ENCODE data around the gene VPS13D.

VPS13D gene

DNA sequence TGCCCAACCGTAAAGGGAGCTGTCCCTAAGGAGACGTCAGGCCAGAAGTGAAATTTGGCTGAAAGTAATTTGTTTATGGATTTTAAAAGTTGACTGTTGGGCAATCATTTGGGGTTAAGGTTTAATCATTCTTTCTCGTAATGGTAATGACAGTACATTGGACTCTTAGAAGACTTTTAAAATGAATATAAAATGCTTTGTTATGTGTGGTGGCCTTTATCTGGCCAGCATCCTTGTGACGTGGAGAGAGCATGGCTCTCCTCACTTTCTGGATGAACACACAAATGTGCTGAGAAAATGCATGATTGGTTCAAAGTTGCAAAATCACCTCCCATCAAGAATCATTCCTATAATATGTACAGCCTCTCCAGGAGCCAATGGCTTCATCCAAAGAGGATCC lies 227.9 kb downstream of the VPS13D start:
- Mint-ChIP-seq H3K27ac (no peak overlapping the region), H3K4me3 (no peak overlapping the region), H3K9me3 (no peaks in the 10 kb centered on the region), H3K27me3 (no peaks in the 10 kb centered on the region), H3K4me1 (ENCODE audit: low read depth) (no peaks in the 10 kb centered on the region), H3K36me3 (ENCODE audit: low read depth) (peaks cover 76% of the 10 kb centered on the region)
- intact Hi-C loops (cut with micrococcal nuclease): no loop called here

- no peaks in the 10 kb centered on the region for H3K27me3 Mint-ChIP-seq
- H3K36me3 Mint-ChIP-seq (ENCODE audit: low read depth): peaks cover 80% of the 10 kb centered on the region
- H3K4me3 Mint-ChIP-seq: no peak overlapping the region
- no peak overlapping the region for H3K27ac Mint-ChIP-seq
- no peaks in the 10 kb centered on the region for H3K4me1 Mint-ChIP-seq (ENCODE audit: low read depth)
- H3K9me3 Mint-ChIP-seq: no peaks in the 10 kb centered on the region
- intact Hi-C loops (cut with micrococcal nuclease): no loop called here
Measured at GRCh38 chr1:12458571-12458970, 228.7 kb downstream of the VPS13D start.

DNA sequence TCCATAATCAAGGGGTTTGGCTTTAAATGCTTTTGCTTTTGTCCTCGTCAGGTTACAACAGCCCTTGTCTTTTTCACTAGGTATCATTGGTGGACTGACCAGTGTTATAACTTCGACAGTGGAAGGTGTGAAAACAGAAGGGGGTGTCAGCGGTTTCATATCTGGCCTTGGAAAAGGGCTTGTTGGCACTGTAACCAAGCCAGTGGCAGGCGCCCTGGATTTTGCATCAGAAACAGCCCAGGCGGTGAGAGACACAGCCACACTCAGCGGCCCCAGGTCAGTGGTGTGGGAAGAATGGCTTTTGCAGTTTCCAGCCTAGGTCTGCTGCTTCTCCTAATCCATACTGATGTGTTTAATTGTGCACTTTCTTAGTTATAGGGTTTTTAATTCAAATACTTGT lies 230.3 kb downstream of the VPS13D start:
- Mint-ChIP-seq H3K4me3 (no peak overlapping the region), H3K9me3 (no peaks in the 10 kb centered on the region), H3K27ac (no peak overlapping the region), H3K36me3 (ENCODE audit: low read depth) (peaks cover 86% of the 10 kb centered on the region), H3K27me3 (no peaks in the 10 kb centered on the region), H3K4me1 (ENCODE audit: low read depth) (no peaks in the 10 kb centered on the region)
- intact Hi-C loops (cut with micrococcal nuclease): no loop called here

GRCh38 chr1:12460911-12461621 lies 231.2 kb downstream of the VPS13D start:
- Mint-ChIP-seq H3K4me1 (ENCODE audit: low read depth) (no peaks in the 10 kb centered on the region), H3K4me3 (no peak overlapping the region), H3K36me3 (ENCODE audit: low read depth) (peaks cover 90% of the 10 kb centered on the region), H3K27ac (no peak overlapping the region), H3K27me3 (no peaks in the 10 kb centered on the region), H3K9me3 (no peaks in the 10 kb centered on the region)
- intact Hi-C loops (cut with micrococcal nuclease): no loop called here

GRCh38 chr1:12461754-12462153 lies 231.9 kb downstream of the VPS13D start:
- Mint-ChIP-seq H3K4me3 (no peak overlapping the region), H3K27ac (no peak overlapping the region), H3K36me3 (ENCODE audit: low read depth) (peaks cover 85% of the 10 kb centered on the region), H3K4me1 (ENCODE audit: low read depth) (no peaks in the 10 kb centered on the region), H3K9me3 (no peaks in the 10 kb centered on the region), H3K27me3 (no peaks in the 10 kb centered on the region)
- intact Hi-C loops (cut with micrococcal nuclease): no loop called here

DNA sequence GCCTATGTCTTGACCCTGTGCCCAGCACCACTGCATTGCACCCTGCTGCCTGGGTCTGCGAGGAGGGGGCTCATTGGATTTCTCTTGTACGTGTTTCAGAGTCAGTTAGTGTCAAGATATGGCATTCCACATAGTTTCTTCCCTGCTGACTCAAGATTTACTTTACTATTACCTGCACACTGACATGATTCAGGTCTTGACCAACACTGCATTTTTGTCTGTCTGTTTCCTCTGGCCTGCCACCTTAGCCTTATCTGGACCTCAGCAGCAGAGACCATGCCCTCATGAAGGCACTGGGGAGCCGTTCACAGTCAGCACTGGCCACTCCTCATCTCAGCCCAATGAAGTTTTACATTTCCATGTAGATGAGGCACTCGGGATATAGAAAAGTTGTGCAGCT lies 232.8 kb downstream of the VPS13D start:
- intact Hi-C loops (cut with micrococcal nuclease): no loop called here
- Mint-ChIP-seq H3K27me3 (no peaks in the 10 kb centered on the region), H3K4me3 (no peak overlapping the region), H3K9me3 (no peaks in the 10 kb centered on the region), H3K36me3 (ENCODE audit: low read depth) (peaks cover 85% of the 10 kb centered on the region), H3K27ac (no peak overlapping the region), H3K4me1 (ENCODE audit: low read depth) (no peaks in the 10 kb centered on the region)

DNA sequence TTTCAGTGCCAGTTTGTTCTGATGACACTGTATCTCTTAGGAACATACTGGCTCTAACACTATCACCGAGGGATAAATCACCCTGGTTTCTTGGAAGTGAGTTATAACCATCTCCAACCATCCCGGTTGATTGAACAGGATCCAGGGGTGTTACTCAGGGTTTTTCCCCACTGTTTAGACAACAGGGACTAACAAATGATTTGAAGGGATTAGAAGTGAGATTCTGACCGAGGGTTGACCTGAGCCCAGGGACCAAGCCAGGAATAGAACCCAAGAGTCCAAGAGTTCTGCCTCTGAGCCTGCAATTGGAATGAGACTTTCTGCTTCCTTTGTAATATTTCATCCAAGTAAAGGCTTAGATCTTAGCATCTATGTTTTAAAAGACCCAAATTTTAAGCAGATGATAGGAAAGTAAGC lies 234.2 kb downstream of the VPS13D start:
- Mint-ChIP-seq H3K9me3 (no peaks in the 10 kb centered on the region), H3K36me3 (ENCODE audit: low read depth) (peaks cover 78% of the 10 kb centered on the region), H3K4me3 (no peak overlapping the region), H3K27me3 (no peaks in the 10 kb centered on the region), H3K27ac (no peak overlapping the region), H3K4me1 (ENCODE audit: low read depth) (no peaks in the 10 kb centered on the region)
- intact Hi-C loops (cut with micrococcal nuclease): no loop called here

DNA sequence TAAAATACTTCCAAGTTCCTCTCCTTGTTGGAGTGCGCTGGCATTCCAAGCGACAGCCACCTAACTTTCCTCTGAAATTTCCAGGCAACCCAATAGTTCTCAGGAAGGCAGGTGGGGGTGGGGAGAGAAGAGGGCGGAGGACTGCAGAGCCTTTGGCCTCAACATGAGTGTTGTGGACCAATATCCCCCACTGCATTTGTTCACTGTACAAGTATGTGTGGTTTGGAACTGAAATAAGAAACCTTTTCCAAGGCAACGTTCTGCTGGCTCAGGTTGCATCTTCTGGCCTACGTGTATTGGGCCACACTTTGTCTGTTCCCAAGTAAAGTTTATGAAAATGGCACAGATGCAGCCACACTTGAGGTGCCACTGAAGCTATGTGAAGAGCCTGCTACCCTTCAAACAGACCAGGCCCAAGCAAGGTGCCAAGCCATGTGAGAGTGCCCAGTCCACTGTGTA lies 234.8 kb downstream of the VPS13D start:
- intact Hi-C loops (cut with micrococcal nuclease): no loop called here

DNA sequence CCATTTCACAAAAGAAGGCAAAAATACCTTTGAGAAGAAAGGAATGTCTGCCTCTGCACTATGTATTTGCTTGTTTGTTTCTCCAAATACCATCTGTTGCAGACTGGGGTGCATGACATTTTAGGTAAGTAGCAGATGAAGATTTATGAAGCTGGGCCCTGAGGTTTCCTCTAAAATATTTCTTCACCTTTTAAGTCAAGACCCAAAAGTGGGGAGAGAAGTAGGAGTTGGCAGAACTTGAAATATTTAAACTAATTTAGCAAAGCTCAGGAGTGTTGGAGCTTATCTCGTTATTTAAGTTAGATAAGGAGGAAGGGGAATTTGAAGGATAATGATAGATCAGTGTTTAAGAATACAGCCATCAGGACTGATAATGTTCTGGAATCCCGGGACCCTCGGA lies 235.3 kb downstream of the VPS13D start:
- no peak overlapping the region for H3K27ac Mint-ChIP-seq

More for the DNA sequence above, 234.8 kb downstream of the VPS13D start:
- no peaks in the 10 kb centered on the region for H3K9me3 Mint-ChIP-seq
- no peaks in the 10 kb centered on the region for H3K4me1 Mint-ChIP-seq (ENCODE audit: low read depth)
- no peak overlapping the region for H3K4me3 Mint-ChIP-seq
- H3K27ac Mint-ChIP-seq: no peak overlapping the region
- no peaks in the 10 kb centered on the region for H3K27me3 Mint-ChIP-seq
- peaks cover 72% of the 10 kb centered on the region for H3K36me3 Mint-ChIP-seq (ENCODE audit: low read depth)

GRCh38 chr1:12466816-12467215 lies 237.0 kb downstream of the VPS13D start:
- Mint-ChIP-seq H3K4me1 (ENCODE audit: low read depth) (peaks cover 2% of the 10 kb centered on the region), H3K27ac (no peak overlapping the region), H3K9me3 (no peaks in the 10 kb centered on the region), H3K36me3 (ENCODE audit: low read depth) (peaks cover 50% of the 10 kb centered on the region), H3K27me3 (no peaks in the 10 kb centered on the region), H3K4me3 (no peak overlapping the region)
- intact Hi-C loops (cut with micrococcal nuclease): no loop called here

More for the DNA sequence above, 235.3 kb downstream of the VPS13D start:
- no peaks in the 10 kb centered on the region for H3K4me1 Mint-ChIP-seq (ENCODE audit: low read depth)
- no peaks in the 10 kb centered on the region for H3K9me3 Mint-ChIP-seq
- H3K4me3 Mint-ChIP-seq: no peak overlapping the region
- intact Hi-C loops (cut with micrococcal nuclease): no loop called here
- H3K36me3 Mint-ChIP-seq (ENCODE audit: low read depth): peaks cover 67% of the 10 kb centered on the region
- no peaks in the 10 kb centered on the region for H3K27me3 Mint-ChIP-seq

GRCh38 chr1:12467570-12468286 lies 237.9 kb downstream of the VPS13D start:
- H3K27me3 Mint-ChIP-seq: no peaks in the 10 kb centered on the region
- H3K27ac Mint-ChIP-seq: no peak overlapping the region
- H3K36me3 Mint-ChIP-seq (ENCODE audit: low read depth): peaks cover 41% of the 10 kb centered on the region
- no peaks in the 10 kb centered on the region for H3K9me3 Mint-ChIP-seq
- intact Hi-C loops (cut with micrococcal nuclease): no loop called here
- H3K4me1 Mint-ChIP-seq (ENCODE audit: low read depth): peaks cover 11% of the 10 kb centered on the region
- no peak overlapping the region for H3K4me3 Mint-ChIP-seq

DNA sequence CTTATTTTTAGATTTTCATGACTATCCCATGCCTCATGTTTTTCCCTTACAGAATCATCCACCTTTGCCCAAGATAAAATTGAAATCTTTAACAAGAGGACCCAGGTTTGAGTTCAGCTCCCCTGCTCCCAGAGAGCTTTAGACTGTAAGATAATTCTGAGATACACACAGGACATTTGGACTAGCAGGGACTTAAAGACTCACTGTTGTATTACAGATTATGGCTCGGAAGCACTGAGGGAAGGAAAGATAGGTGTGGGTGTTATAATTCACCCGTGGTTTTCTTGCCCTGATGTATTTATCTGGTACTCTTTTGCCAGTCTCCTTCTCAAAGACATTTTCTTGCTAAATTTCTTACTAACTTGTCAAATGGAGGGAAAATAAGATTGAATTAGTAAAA lies 238.5 kb downstream of the VPS13D start:
- H3K4me3 Mint-ChIP-seq: no peak overlapping the region
- H3K36me3 Mint-ChIP-seq (ENCODE audit: low read depth): peaks cover 41% of the 10 kb centered on the region
- intact Hi-C loops (cut with micrococcal nuclease): no loop called here
- no peaks in the 10 kb centered on the region for H3K9me3 Mint-ChIP-seq
- H3K27ac Mint-ChIP-seq: no peak overlapping the region
- peaks cover 17% of the 10 kb centered on the region for H3K4me1 Mint-ChIP-seq (ENCODE audit: low read depth)
- H3K27me3 Mint-ChIP-seq: no peaks in the 10 kb centered on the region

DNA sequence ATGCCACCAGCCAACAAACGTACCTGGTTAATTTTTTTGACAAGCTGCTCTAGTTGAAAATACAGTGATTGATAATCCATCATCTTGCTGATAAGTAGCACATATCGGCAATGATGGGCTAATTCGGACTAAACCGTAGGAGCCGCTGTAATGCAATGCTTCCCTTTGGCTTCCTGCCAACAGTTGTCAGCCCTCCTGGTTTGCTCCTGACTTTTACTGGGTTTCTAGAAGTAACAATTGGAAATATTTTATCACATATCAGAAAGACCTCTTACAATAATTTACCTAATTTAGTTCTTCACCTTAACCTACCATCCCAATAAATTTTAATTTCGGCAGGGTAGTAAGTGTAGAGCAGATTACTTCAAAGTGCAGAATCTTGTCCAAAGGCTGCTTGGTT lies 239.7 kb downstream of the VPS13D start:
- intact Hi-C loops (cut with micrococcal nuclease): no loop called here
- Mint-ChIP-seq H3K27ac (no peak overlapping the region), H3K4me1 (ENCODE audit: low read depth) (peaks cover 21% of the 10 kb centered on the region)

GRCh38 chr1:12469990-12470389 lies 240.2 kb downstream of the VPS13D start:
- peaks cover 26% of the 10 kb centered on the region for H3K4me1 Mint-ChIP-seq (ENCODE audit: low read depth)

More for the DNA sequence above, 239.7 kb downstream of the VPS13D start:
- H3K27me3 Mint-ChIP-seq: no peaks in the 10 kb centered on the region
- H3K9me3 Mint-ChIP-seq: no peaks in the 10 kb centered on the region
- H3K4me3 Mint-ChIP-seq: no peak overlapping the region
- peaks cover 42% of the 10 kb centered on the region for H3K36me3 Mint-ChIP-seq (ENCODE audit: low read depth)

More at GRCh38 chr1:12469990-12470389, 240.2 kb downstream of the VPS13D start:
- H3K27ac Mint-ChIP-seq: no peak overlapping the region
- no peaks in the 10 kb centered on the region for H3K27me3 Mint-ChIP-seq
- no peak overlapping the region for H3K4me3 Mint-ChIP-seq
- peaks cover 37% of the 10 kb centered on the region for H3K36me3 Mint-ChIP-seq (ENCODE audit: low read depth)
- intact Hi-C loops (cut with micrococcal nuclease): no loop called here
- H3K9me3 Mint-ChIP-seq: no peaks in the 10 kb centered on the region

All from dendritic cell treated with granulocyte-macrophage colony-stimulating factor and Interleukin-4, amounts not matched to agents 40 ng/mL and 50 ng/mL, for 4 days (primary cell).